CD14-positive monocyte (primary cell): Measurements from ENCODE around the gene ATP6V1D. TPM values are rescaled to one million over a fixed set of nuclear protein-coding genes. Genes with fewer than 3 reads are reported as not detected.

Experiments used
- DNase-seq, 3 donors: peaks; one replicate each; pipeline ENCODE4 v3.0.0-alpha.2; 2011 to 2022
- H2AFZ ChIP-seq: 2 replicates; pipeline ENCODE4 v1.6.0; 2012; ENCODE audit warnings: mild to moderate bottlenecking, low read depth, low read length, inconsistent platforms; ENCODE audit not compliant: insufficient read depth, poor library complexity, severe bottlenecking
- H3K27ac ChIP-seq, 2 donors: 1 replicate in 1 of 2; 2 replicates in 1 of 2; pipeline ENCODE4 v1.5.1; 2012 to 2013; ENCODE audit warnings: low read length in 2 of 2, control low read depth in 1 of 2, inconsistent platforms in 1 of 2, low read depth in 1 of 2, mild to moderate bottlenecking in 1 of 2
- H3K27me3 ChIP-seq, 2 donors: one replicate each; pipeline versions ENCODE4 v1.6.0 to v1.6.1; 2011 to 2013; ENCODE audit warnings: low read length in 2 of 2; ENCODE audit not compliant: control insufficient read depth in 2 of 2, insufficient read depth in 2 of 2
- H3K36me3 ChIP-seq, 2 donors: replicated peaks in 1 of 2; 1 replicate in 1 of 2; 2 replicates in 1 of 2; pipeline versions ENCODE4 v1.5.1 to v1.6.1; 2012 to 2013; ENCODE audit warnings: low read length in 2 of 2, control low read depth in 1 of 2, inconsistent platforms in 1 of 2, mild to moderate bottlenecking in 1 of 2; ENCODE audit not compliant: insufficient read depth in 2 of 2, control insufficient read depth in 1 of 2
- H3K4me1 ChIP-seq, 2 donors: 1 replicate in 1 of 2; 2 replicates in 1 of 2; pipeline versions ENCODE4 v1.5.1 to v1.6.1; 2012 to 2013; ENCODE audit warnings: low read length in 2 of 2, control low read depth in 1 of 2, inconsistent platforms in 1 of 2, mild to moderate bottlenecking in 1 of 2, moderate library complexity in 1 of 2; ENCODE audit not compliant: insufficient read depth in 2 of 2, control insufficient read depth in 1 of 2
- H3K4me2 ChIP-seq: replicated peaks from 2 replicates; pipeline ENCODE3; 2012; ENCODE audit warnings: low read length, moderate library complexity, mild to moderate bottlenecking; ENCODE audit not compliant: poor library complexity, severe bottlenecking; ENCODE audit errors: extremely low read depth
- H3K4me3 ChIP-seq, 3 experiments: fragments of 200-600 bp in 1 of 3; sonication (generic) in 1 of 3; replicated peaks in 1 of 3; 1 replicate in 2 of 3; 2 replicates in 1 of 3; pipeline ENCODE4 v1.5.1; 2011 to 2013; ENCODE audit warnings: low read length in 3 of 3, mild to moderate bottlenecking in 3 of 3, control low read depth in 2 of 3, low read depth in 2 of 3, inconsistent platforms in 1 of 3, moderate library complexity in 1 of 3
- H3K79me2 ChIP-seq: 2 replicates; pipeline ENCODE4 v1.6.0; 2012; ENCODE audit warnings: mild to moderate bottlenecking, control low read depth, inconsistent platforms, low read length, moderate library complexity; ENCODE audit not compliant: insufficient read depth
- H3K9ac ChIP-seq: 2 replicates; pipeline ENCODE4 v1.6.0; 2017; ENCODE audit warnings: low read length, mild to moderate bottlenecking; ENCODE audit not compliant: insufficient read depth, poor library complexity, severe bottlenecking
- H3K9me3 ChIP-seq, 2 donors: replicated peaks in 1 of 2; 1 replicate in 1 of 2; 2 replicates in 1 of 2; pipeline versions ENCODE4 v1.5.1 to v1.6.1; 2012 to 2013; ENCODE audit warnings: low read length in 2 of 2, control low read depth in 1 of 2; ENCODE audit not compliant: control insufficient read depth in 1 of 2, insufficient read depth in 1 of 2
- H4K20me1 ChIP-seq: 2 replicates; pipeline ENCODE4 v1.6.0; 2012; ENCODE audit warnings: mild to moderate bottlenecking, low read length, control low read depth, moderate library complexity; ENCODE audit not compliant: insufficient read depth
- H3K27ac Mint-ChIP-seq, 7 donors: one replicate each; pipeline ENCODE4 v1.8.0; 2020; ENCODE audit warnings: mild to moderate bottlenecking in 7 of 7, mixed read lengths in 7 of 7, moderate library complexity in 6 of 7, inconsistent platforms in 2 of 7
- H3K27me3 Mint-ChIP-seq, 3 donors: one replicate each; pipeline ENCODE4 v1.8.0; 2021 to 2022; ENCODE audit warnings: low read depth in 3 of 3, mild to moderate bottlenecking in 3 of 3, mixed read lengths in 3 of 3, moderate library complexity in 3 of 3, inconsistent platforms in 1 of 3
- H3K36me3 Mint-ChIP-seq, 2 donors: one replicate each; pipeline ENCODE4 v1.8.0; 2020; ENCODE audit warnings: mixed read lengths in 2 of 2, inconsistent platforms in 1 of 2, mild to moderate bottlenecking in 1 of 2
- H3K4me1 Mint-ChIP-seq: one replicate; pipeline ENCODE4 v1.8.0; 2020; ENCODE audit warnings: mild to moderate bottlenecking, mixed read lengths
- H3K4me3 Mint-ChIP-seq, 2 donors: one replicate each; pipeline ENCODE4 v1.8.0; 2020; ENCODE audit warnings: mild to moderate bottlenecking in 2 of 2, mixed read lengths in 2 of 2, moderate library complexity in 1 of 2
- H3K9me3 Mint-ChIP-seq, 7 donors: one replicate each; pipeline ENCODE4 v1.8.0; 2020 to 2022; ENCODE audit warnings: mixed read lengths in 7 of 7, mild to moderate bottlenecking in 6 of 7, moderate library complexity in 6 of 7, inconsistent platforms in 2 of 7
- WGBS: methylation state at CpG from one replicate; pipeline ENCODE4 v1.1.5; 2013; ENCODE audit warnings: missing lambda C conversion rate; ENCODE audit not compliant: insufficient coverage; 5-methylcytosine and 5-hydroxymethylcytosine counted together
- intact Hi-C, 2 donors: fragments of 100-400 bp; cut with micrococcal nuclease; formaldehyde crosslinking; loops; one replicate each; pipeline versions ENCODE4 v1.15.0 to v1.15.1; 2023
- polyA plus RNA-seq, 3 donors: library from polyadenylated mRNA; depleted of rRNA in 1 of 3; unstranded in 2 of 3; stranded (reverse) in 1 of 3; fragments of 300-500 nt in 2 of 3; fragments of >200 nt in 1 of 3; fragmentation: Illumina TruSeq in 2 of 3; gene quantifications; 1 replicate in 2 of 3; 2 replicates in 1 of 3; pipeline ENCODE4 v1.2.3, GENCODE V29; 2012 to 2021
- TF ChIP-seq, protein P1 (sequence below): fragments of 200-600 bp; IDR thresholded peaks from one replicate; pipeline ENCODE4 v1.8.0; 2022; ENCODE audit warnings: antibody characterized with exemption, mild to moderate bottlenecking

The ATP6V1D gene
- polyA plus RNA-seq, 3 donors = 18.4 to 122 (median 94.1) TPM

DNA sequence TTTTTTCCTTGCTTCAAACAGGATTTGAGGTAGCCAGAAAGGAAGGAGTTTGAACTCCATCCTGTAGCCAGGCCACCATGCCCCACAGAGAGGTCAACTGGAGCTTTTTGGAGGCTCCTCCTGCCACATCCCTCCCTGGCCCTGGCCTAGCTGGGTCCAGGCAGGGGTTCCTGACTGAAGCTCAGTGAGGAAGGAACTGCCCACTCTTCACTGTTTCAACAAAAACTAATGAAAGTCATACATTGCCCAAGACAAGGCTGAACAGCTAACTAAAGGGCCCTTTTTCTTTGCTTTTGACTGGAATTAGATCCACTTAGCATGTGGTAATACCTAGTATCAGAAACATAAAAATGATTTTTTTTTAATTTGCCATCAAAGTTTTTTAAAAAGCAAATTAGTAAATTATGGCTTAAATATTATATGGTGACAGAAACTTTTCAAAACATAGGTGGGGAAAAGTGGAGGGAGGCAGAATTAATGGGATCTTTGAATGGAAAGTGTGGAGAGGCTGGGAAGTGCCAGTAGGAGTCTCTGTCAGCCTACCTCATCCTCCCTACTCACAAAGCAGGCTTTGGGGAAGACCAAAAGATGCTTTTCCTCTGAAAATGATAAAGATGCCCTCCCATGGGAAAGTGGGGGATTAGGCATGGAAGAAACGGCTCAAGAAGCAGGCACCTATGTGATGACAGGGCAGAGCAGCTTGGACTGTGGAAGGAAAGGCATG, 30.4 kb upstream of the ATP6V1D start:
- H3K9me3 Mint-ChIP-seq = no peaks in the 10 kb centered on the region

DNA sequence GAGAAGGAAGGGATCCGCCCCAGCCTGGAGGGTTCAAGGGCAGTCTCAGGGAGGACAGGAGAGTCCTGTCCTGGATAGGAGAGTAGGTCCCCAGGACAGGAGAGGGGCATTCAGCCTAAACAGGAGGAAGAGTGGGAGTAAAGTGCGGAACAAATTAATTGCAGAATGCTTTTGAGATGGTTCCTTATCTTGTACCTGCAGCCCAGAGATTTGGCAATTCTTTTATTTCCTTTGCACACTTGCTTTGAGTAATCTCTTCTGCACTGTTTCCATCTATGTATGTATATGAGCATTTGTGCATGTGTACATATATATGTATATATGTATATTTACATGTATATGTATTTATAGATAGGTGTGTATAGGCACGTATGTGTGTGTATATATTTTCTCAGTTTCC, 29.7 kb upstream of the ATP6V1D start:
- Histone ChIP-seq H3K27me3 (no peaks in the 10 kb centered on the region), H3K4me2 (no peak overlapping the region), H2AFZ (no peak overlapping the region), H3K9me3 (no peaks in the 10 kb centered on the region), H3K9ac (no peak overlapping the region), H4K20me1 (no peaks in the 10 kb centered on the region), H3K79me2 (no peaks in the 10 kb centered on the region), H3K4me3 (no peak overlapping the region), H3K4me1 (no peaks in the 10 kb centered on the region), H3K36me3 (peaks cover 19 to 31% of the 10 kb centered on the region in 2 donors), H3K27ac (no peak overlapping the region)
- 75% methylated on average over 1 of the region's 3 CpGs for WGBS
- Mint-ChIP-seq H3K4me3 (no peak overlapping the region), H3K36me3 (peaks cover 24 to 26% of the 10 kb centered on the region in 2 donors), H3K27me3 (peaks cover 0 to 4% (median 2%) of the 10 kb centered on the region in 3 donors), H3K27ac (peak overlapping the region in 2 of 7 donors; percentile 4 to 79), H3K4me1 (peaks cover 2% of the 10 kb centered on the region), H3K9me3 (no peaks in the 10 kb centered on the region)
- intact Hi-C loops = no loop called here
- DNase-seq = no peak
- TF ChIP-seq, protein P1, sequence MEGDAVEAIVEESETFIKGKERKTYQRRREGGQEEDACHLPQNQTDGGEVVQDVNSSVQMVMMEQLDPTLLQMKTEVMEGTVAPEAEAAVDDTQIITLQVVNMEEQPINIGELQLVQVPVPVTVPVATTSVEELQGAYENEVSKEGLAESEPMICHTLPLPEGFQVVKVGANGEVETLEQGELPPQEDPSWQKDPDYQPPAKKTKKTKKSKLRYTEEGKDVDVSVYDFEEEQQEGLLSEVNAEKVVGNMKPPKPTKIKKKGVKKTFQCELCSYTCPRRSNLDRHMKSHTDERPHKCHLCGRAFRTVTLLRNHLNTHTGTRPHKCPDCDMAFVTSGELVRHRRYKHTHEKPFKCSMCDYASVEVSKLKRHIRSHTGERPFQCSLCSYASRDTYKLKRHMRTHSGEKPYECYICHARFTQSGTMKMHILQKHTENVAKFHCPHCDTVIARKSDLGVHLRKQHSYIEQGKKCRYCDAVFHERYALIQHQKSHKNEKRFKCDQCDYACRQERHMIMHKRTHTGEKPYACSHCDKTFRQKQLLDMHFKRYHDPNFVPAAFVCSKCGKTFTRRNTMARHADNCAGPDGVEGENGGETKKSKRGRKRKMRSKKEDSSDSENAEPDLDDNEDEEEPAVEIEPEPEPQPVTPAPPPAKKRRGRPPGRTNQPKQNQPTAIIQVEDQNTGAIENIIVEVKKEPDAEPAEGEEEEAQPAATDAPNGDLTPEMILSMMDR = no peak

More for the DNA sequence above, 30.4 kb upstream of the ATP6V1D start:
- TF ChIP-seq, protein P1 = no peak
- no peak overlapping the region for H3K4me3 ChIP-seq
- H3K79me2 ChIP-seq = no peaks in the 10 kb centered on the region
- no peak overlapping the region for H3K4me2 ChIP-seq
- Mint-ChIP-seq H3K4me3 (no peak overlapping the region), H3K36me3 (peaks cover 19% of the 10 kb centered on the region in 2 donors), H3K27me3 (peaks cover 0 to 4% (median 3%) of the 10 kb centered on the region in 3 donors), H3K27ac (no peak overlapping the region), H3K4me1 (peaks cover 2% of the 10 kb centered on the region)
- no peak overlapping the region for H3K27ac ChIP-seq
- H3K9ac ChIP-seq = no peak overlapping the region
- H2AFZ ChIP-seq = no peak overlapping the region
- no peak for DNase-seq
- intact Hi-C loops = no loop called here
- no peaks in the 10 kb centered on the region for H3K27me3 ChIP-seq
- H4K20me1 ChIP-seq = no peaks in the 10 kb centered on the region
- H3K9me3 ChIP-seq = no peaks in the 10 kb centered on the region
- peaks cover 12 to 24% of the 10 kb centered on the region in 2 donors for H3K36me3 ChIP-seq
- no peaks in the 10 kb centered on the region for H3K4me1 ChIP-seq
- 100% methylated on average over 1 of the region's 1 CpG for WGBS
